GM19395 (cell line): ENCODE measurements around the gene PDE11A.

Experiments used
- ATAC-seq: cut with Tn5 transposase; IDR thresholded peaks from one replicate; pipeline ENCODE4 v1.9.1; 2021; ENCODE audit warnings: mild to moderate bottlenecking, moderate library complexity; ENCODE audit not compliant: unreplicated experiment

The PDE11A gene

DNA sequence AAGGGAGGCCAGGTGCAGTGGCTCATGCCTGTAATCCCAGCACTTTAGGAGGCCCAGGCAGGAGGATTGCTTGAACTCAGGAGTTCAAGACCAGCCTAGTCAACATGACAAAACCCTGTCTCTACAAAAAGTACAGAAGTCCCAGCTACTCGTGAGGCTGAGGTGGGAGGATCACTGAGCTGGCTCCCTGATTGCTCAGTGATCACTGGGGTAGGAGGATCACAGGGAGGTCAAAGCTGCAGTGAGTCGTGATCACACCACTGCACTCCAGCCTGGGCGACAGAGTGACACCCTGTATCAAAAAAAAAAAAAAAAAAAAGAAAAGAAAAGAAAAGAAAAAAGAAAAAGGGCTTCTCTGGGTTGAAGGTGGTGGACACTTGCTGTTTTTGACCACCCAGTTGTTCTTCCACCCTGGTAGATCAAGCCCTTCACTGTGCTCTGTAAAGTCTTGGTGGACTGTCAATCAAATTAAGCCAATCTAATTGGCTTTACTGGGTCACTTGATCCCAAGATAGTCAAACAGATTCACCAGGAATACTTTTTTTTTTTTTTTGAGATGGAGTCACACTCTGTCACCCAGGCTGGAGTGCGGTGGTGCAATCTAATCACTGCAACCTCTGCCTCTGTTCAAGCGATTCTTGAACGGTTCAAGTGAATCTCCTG lies 488.4 kb downstream of the PDE11A start:
- no peak for ATAC-seq

- no peak for ATAC-seq
Observed at GRCh38 chr2:177582000-177582399, 490.6 kb downstream of the PDE11A start.

- ATAC-seq: no peak
Observed at GRCh38 chr2:177579486-177580036, 493.0 kb downstream of the PDE11A start.

DNA sequence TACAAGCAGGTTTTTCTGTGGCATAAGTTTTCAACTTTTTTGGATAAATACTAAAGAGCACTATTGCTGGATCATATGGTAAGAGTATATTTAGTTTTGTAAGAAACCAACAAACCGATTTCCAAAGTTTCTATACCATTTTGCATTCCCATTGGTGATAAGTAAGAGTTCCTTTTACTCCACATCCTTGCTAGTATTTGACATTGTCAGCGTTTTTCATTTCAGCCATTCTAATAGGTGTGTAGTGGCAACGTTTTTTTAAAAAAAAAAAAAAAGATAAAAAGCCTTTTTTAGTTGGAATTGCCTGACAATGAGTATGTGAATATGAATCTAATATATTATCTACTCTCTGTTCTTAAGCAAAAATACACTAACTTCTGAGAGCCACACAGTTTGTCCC lies 494.1 kb downstream of the PDE11A start:
- no peak for ATAC-seq

- ATAC-seq: no peak
Observed at GRCh38 chr2:177577075-177577474, 495.5 kb downstream of the PDE11A start.

DNA sequence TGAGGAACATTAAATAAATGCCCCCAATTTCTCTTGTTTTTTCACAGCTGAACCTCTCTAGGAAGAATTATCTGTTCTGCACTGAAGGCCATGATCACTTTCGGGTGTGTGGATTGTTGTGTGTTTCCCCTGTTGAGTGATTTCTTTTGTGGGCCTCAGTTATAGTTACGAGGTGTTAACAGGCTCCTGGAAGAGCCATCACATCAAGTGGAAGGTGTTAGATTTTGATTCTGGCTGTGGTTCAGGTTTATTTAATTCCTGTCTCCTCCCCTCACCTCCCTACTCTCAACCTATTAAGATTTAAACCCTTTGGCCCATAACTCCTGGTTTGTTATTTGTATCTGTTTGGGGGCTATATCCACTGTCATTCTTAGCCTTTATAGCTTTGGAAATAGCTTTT lies 497.2 kb downstream of the PDE11A start:
- no peak for ATAC-seq

DNA sequence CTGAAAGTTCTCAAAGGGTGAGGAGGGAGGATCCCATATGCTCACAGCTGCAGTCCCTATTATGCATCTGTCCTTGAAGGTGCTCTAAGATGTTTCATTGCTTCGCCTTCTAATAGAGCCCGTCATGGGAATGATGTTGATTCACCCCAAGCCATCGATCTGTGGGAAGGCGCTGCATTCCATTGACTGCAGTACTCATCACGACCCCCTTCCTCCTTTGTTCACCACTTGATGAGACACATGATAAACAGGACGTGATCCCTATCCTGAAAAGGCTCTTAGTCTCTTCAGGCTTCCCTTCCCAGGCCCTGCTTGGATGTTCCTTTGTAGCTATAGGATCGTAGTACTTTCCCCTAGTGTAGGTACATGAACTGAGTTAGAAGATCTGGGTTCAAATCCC lies 498.2 kb downstream of the PDE11A start:
- ATAC-seq: no peak
